HG03039 (cell line): Measurements from ENCODE around the gene RALGAPA2.
A peak's percentile ranks its signal among the peaks of the same experiment; 100 is the strongest.

Experiments used
- ATAC-seq: cut with Tn5 transposase; IDR thresholded peaks from one replicate; pipeline ENCODE4 v1.9.1; 2021; ENCODE audit warnings: mild to moderate bottlenecking, moderate library complexity; ENCODE audit not compliant: unreplicated experiment

Gene RALGAPA2

GRCh38 chr20:20637998-20638725, 74.3 kb downstream of the RALGAPA2 start:
- no peak for ATAC-seq

- no peak for ATAC-seq
Measured at GRCh38 chr20:20635006-20635405, 77.4 kb downstream of the RALGAPA2 start.

- no peak for ATAC-seq
Measured at GRCh38 chr20:20632644-20633043, 79.8 kb downstream of the RALGAPA2 start.

GRCh38 chr20:20630551-20630950, 81.9 kb downstream of the RALGAPA2 start:
- ATAC-seq: no peak

- no peak for ATAC-seq
Measured at GRCh38 chr20:20629556-20630188, 82.8 kb downstream of the RALGAPA2 start.

- no peak for ATAC-seq
Measured at GRCh38 chr20:20628314-20628713, 84.1 kb downstream of the RALGAPA2 start.

- ATAC-seq: no peak
Measured at GRCh38 chr20:20627471-20627870, 85.0 kb downstream of the RALGAPA2 start.

GRCh38 chr20:20624914-20625313, 87.5 kb downstream of the RALGAPA2 start:
- ATAC-seq: no peak

GRCh38 chr20:20621195-20621594, 91.2 kb downstream of the RALGAPA2 start:
- no peak for ATAC-seq

GRCh38 chr20:20614391-20614790, 98.1 kb downstream of the RALGAPA2 start:
- no peak for ATAC-seq

GRCh38 chr20:20612251-20612650, 100.2 kb downstream of the RALGAPA2 start:
- ATAC-seq: no peak

- ATAC-seq: no peak
Measured at GRCh38 chr20:20611167-20611566, 101.3 kb downstream of the RALGAPA2 start.

GRCh38 chr20:20609522-20609921, 102.9 kb downstream of the RALGAPA2 start:
- ATAC-seq: no peak

- ATAC-seq: no peak
Measured at GRCh38 chr20:20608641-20609040, 103.8 kb downstream of the RALGAPA2 start.

- no peak for ATAC-seq
Measured at GRCh38 chr20:20608041-20608440, 104.4 kb downstream of the RALGAPA2 start.

GRCh38 chr20:20606881-20607280, 105.6 kb downstream of the RALGAPA2 start:
- ATAC-seq: no peak

GRCh38 chr20:20606050-20606449, 106.4 kb downstream of the RALGAPA2 start:
- no peak for ATAC-seq

GRCh38 chr20:20604907-20605306, 107.5 kb downstream of the RALGAPA2 start:
- no peak for ATAC-seq

GRCh38 chr20:20604357-20604756, 108.1 kb downstream of the RALGAPA2 start:
- no peak for ATAC-seq

GRCh38 chr20:20603339-20603990, 109.0 kb downstream of the RALGAPA2 start:
- peak; percentile 92 for ATAC-seq

- ATAC-seq: no peak
Measured at GRCh38 chr20:20597966-20598365, 114.5 kb downstream of the RALGAPA2 start.

GRCh38 chr20:20594171-20594530, 118.3 kb downstream of the RALGAPA2 start:
- no peak for ATAC-seq
